Activated T-cell treated with anti-CD3 and anti-CD28 coated beads, Interleukin-2, amount 50 U/mL, for 48 hours (primary cell): ENCODE data around the gene RSBN1L.
"Not testable (repeated sequence)": the region's sequence is repeated elsewhere in the genome, so short reads cannot be mapped to it uniquely, and the experiment has no call there.

ENCODE experiments used
- DNase-seq, 2 experiments: peaks; one replicate each; pipeline ENCODE4 v3.0.0-alpha.2; 2020

Gene RSBN1L

GRCh38 chr7:77696057-77696642 is at the start of gene RSBN1L:
Gene RSBN1L (plus strand): TSS chr7:77696459. CDS start chr7:77696470, 11 bp downstream.
- DNase-seq, result peak; percentile 99

DNA sequence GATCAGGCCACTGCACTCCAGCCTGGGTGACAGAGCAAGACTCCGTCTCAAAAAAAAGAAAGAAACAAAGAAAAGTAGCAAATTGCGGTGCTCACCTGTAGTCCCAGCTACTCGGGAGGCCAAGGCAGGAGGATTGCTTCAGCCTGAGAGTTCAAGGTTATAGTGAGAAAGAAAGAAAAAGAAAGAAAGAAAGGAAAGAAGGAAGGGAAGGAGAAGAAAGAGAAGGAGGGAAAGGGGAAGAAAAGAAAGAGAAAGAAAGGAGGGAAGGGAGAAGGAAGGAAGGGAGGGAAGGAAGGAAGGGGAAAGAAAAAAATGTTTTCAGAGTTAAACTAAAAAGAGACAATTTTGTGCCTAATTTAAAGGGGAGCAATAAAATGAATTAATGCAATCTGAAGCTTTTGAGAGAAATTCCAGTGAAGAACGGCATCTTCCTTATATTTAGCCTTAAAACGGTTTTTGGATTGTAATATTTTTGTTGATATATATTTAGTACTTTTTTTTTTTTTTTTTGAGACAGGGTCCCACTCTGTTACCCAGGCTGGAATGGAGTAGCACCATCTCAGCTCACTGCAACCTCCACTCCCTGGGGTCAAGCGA is 47.4 kb upstream of the RSBN1L start:
- no peak for DNase-seq

DNA sequence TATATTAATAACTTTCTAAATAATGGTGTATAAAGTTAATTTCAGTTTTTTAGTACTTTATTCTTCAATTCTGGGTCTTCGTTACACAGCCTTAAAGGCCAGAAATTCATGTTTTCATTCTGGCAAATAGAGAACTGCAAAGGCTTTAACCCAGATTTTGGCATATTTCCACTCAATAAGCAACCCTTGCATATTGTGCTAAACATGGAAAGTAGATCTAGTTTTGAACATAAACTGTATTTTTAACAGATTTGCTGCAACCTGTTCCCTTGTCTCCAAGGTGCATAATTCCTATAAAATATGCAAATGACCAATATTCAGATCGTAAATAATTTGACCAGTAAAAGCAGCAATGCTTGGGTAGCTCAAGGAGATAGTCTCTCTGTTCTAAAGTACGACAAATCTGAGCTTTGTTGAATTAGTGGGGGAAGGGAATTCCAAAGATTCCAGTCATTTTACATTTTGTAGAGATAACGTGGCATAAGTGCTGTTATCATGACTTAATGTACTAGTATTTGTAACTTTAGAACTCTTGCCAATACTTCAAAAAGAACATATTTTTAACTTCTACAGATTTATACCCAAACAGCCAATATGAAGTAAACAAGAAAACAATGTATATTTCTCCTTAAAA is 46.4 kb upstream of the RSBN1L start:
- DNase-seq, result no peak

GRCh38 chr7:77651575-77652162 is 44.6 kb upstream of the RSBN1L start:
- no peak for DNase-seq

GRCh38 chr7:77652826-77653225 is 43.4 kb upstream of the RSBN1L start:
- DNase-seq, result not testable (repeated sequence)

DNA sequence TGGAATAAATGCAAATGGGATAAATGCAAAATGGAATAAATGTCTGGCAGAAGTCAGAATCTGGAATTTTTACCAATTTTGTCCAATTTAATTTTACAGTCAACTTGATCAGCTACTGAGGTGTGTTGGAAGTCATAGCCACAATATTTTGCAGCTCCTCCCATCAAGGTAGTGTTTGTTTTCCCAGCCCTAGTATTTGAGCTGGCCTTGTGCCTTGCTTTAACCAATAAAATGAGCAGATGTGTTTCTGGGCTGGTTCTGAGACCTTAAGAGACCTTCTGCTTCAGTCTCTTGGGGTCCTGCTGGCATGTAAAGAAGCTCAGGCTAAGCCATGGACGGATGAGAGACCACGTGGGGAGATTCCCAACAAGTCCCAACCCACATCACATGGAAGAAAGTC is 42.7 kb upstream of the RSBN1L start:
- DNase-seq, result no peak

DNA sequence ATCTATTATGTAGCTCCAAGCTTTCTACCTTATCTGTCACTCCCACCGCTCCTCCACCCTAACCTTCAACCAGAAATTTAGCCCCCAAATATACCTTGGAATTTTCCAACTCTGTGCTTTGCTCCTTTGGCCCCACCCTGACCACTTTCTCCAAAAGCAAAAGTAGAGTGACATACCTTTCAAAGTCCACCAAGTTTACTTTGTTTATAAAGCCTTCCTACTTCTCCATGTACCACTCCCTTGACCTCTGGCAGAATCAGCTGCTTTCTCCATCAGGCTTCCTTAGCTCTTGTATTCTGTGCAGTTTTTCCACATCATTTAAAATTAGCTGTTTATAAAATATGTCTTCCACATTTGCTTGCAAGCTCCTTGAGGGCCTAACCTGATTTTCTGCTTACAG is 40.9 kb upstream of the RSBN1L start:
- no peak for DNase-seq

DNA sequence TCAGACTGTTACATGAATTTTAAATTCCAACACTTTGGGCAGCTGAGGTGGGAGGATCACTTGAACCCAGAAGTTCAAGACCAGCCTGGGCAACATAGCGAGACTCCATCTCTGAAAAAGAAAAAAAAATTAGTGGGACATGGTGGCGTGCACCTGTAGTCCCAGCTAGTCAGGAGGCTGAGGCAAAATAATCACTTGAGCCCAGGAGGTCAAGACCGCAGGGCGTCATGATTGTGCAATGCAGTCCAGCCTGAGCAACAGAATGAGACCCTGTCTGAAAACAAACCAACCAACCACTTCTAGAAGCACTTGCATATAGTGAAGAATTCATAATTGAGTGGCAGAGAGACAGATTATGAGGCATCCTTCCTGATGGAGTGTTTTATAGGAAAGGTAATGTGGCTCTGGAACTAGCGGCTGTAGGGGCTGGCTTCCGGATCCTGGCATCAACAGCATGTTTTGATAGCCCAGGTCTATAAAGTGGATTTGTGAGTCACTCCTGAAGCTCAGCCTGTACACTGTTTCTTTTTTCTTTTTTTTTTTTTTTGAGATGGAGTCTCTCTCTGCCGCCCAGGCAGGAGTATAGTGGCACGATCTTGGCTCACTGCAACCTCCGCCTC is 40.3 kb upstream of the RSBN1L start:
- DNase-seq, result no peak

DNA sequence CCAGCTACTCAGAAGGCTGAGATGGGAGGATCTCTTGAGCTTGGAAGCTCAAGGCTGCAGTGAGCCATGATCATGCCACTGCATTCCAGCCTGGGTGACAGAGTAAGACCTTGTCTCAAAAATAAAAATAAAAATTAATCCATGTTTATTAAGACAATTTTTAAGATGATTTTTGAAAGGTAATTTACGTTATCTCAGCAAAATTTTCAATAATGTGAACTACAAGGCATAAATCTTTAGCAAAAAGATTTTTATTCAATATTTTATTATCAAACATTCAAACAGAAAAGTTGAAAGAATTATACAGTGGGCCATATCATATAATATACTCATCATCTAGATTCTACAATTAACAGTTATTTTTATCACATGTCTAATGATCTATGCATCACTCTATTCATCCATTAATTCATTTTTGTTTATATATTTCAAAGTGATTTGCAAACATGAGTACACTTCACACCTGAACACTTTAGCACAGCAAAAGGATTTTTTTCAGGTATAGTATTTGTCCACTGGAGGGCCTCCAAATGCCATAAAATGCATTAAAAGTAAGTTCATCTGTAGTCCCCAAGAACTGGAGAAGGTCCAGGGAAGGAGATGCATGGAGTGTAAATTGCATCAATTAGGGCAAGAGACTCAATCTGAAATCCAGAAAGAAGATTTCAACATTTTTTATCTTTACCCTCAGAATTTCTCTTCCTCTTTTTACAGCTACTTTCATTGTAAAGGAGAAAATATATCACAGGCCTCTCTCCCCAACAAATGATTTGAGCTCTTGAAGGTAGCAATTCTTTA is 38.6 kb upstream of the RSBN1L start:
- no peak for DNase-seq

DNA sequence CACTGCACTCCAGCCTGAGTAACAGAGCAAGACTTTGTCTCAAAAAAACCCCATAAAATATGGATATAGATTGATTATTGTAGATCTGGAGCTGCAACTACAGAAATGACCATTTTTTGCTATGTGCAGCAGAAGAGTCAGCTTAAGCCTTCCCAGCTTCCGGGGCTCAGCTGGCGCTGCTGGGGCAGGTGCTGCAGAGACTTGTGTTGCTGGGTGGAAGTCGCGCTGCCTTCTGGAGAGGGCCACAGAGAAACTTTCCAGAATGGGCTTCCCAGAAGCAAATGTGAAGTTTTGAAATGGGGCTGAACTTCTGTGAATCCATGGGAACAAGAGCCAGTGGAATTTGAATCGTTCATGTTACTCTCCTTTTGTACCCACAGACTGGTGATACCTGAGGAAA is 37.3 kb upstream of the RSBN1L start:
- DNase-seq, result no peak

- DNase-seq, result no peak
Observed at GRCh38 chr7:77661816-77662215, 34.4 kb upstream of the RSBN1L start.

GRCh38 chr7:77662869-77663268 is 33.4 kb upstream of the RSBN1L start:
- no peak for DNase-seq

- DNase-seq, result no peak
Observed at GRCh38 chr7:77664715-77665114, 31.5 kb upstream of the RSBN1L start.

GRCh38 chr7:77665161-77665560 is 31.1 kb upstream of the RSBN1L start:
- no peak for DNase-seq

DNA sequence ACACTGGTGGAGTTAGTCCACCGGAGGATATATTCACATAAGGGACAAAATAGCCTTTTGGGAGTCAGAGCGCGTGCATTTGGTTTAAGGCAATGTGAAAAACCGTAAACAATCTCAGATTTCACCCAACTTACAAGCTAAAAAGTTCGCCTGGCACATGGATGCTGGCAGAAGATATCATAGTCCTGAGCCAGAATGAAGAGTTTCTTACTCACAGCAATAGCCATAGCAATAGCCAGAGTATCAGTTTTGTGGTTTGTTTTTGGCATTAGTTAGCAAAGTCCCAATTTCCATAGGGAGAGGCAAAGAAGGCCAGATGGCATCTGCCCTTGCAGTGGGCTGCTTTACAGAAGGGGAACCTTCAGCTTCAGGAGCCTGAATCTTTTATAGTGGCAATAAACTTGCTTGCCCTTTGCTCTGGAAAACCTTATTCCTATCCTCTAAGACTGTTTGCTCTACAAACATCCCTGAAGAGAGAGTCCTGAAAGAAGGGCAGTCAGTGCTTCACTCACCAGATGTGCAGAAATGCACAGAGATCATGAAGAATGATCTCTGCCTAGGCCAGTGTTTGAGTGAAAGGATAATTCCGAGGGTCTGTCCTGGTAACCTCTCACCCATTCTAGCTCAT is 28.7 kb upstream of the RSBN1L start:
- no peak for DNase-seq

DNA sequence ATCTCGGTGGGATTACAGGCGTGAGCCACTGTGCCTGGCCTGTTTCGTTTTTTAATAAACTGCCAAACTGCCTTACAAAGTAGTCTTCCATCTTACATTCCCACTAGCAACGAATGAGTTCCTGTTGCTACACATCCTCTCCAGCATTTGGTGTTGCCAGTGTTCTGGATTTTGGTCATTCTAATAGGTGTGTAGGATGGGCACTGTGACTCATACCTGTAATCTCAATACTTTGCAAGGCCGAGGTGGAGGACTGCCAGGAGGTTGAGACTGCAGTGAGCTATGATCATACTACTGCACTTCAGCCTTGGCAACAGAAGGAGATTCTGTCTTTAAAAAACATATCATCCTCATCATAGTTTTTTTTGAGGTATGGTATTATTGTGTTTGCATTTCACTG is 21.4 kb upstream of the RSBN1L start:
- no peak for DNase-seq

DNA sequence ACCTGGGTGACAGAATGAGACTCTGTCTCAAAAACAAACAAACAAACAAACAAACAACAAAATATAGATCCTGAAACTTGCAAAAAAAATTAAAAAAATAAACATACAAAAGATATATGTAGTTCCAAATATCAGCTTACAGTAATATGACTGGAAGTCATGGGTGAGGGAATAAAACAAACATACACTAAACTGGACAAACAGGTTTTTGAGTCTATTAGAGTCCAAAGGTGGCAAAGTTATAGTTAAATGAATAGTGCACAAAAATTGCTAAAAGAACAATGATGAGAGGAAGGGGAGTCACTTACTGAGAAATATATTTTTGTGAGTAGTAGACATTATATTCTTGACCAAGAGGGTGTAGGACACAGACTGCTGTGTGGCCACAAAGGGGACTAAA is 16.7 kb upstream of the RSBN1L start:
- DNase-seq, result no peak

DNA sequence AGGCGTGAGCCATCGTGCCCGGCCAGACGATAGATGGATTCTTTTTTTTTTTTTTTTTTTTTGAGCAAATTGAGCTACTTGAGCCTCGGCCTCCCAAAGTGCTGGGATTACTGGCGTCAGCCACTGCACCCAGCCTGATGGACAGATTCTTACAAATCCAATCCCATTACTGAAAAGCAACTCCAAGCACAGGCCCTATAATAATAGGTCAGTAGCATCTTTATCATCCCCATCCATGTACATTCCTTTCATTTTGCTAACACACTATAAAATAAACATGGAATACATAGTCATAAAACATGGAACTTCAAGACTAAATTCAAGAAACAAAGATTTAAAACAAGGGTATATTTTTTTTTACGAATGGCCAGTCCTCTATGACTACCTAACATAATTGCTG is 16.0 kb upstream of the RSBN1L start:
- no peak for DNase-seq

DNA sequence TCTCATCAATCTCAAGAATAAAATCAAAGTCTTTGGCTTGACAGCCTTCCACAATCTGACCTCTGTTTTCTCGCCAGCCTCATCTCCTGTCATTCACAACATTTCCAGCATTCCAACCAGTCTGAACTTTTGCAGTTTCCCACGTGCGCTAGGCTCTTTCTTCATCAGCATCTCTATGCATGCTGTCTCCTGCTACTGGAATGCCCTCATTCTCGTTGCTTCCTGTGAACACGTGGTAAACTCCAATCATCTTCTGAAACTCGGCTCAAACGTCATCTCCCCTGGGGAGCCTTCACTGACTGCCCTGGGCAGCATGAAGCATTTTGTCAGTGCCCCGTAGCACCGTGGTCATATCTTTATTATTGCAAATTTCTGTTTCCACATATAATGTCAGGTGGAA is 12.2 kb upstream of the RSBN1L start:
- DNase-seq, result no peak

DNA sequence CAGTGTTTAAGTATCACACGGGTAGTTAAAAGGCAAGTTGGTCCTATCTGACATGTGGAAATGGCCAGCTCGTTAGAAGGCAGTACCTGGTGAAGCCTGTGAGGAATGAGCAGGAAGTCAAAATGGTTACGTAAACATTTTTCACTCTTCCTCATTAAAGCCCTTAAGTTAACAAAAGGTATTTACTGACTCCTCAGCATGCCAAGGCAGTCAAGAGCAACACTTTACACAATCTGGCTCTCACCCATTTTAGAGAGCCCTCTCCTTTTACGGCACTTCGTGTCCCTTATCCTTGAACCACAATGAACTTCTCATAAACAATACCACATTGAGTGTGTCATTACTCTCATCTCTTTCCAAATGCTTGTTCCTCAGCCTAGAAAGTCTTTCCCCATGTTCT is 11.0 kb upstream of the RSBN1L start:
- DNase-seq, result no peak

DNA sequence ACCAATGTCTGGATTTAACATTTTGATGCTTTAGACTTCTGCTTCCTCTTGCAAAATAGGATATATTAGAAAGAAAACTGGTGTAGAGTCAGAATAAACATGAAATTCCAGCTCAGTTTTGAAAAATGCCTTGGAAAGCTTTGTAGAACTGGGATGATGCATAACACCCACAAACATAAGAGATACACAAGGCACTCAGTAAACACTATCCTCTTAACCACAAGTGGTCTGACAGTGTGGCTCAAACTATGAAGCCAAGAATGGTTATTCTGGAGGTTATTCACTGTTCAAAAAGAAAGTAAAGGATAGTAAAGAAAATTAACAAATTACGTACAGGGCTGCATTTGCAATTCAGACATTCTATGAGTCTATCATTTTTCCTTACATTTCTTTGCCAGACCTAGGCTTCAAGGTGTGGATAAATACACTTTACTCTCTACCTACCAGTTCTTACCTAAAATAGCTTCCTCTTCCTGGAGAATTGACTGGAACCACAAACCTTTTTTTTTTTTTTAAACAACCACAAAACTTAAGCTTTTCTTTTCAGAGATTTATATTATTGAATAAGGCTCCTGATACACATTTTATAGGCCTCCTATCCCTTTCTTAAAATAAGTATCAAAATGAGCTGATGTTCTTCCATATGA is 9.0 kb upstream of the RSBN1L start:
- no peak for DNase-seq

DNA sequence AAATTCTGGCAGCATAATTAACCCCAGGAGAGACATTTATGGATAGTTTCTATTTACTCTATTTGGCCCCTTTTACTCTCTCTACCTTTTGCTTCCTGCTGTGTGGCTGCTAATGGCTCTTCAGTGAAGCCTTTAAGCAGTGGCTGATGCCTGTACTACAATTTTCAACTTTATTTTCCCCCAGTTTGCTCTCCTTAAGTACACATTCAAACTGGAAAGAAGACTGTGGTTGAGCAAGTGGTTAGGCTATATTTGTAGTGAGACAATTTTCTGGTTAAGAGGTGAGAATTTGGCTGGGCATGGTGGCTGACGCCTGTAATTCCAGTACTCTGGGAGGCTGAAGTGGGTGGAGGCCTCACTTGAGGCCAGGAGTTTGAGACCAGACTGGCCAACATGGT is 8.5 kb upstream of the RSBN1L start:
- peak; percentile 42 to 48 for DNase-seq
